ENCODE measurements around the gene AP4B1. TPM values are rescaled to one million over a fixed set of nuclear protein-coding genes. Genes with fewer than 3 reads are reported as not detected.

AP4B1 gene
- total RNA-seq, 1 donor from 2014 or later = 12.6 TPM

DNA sequence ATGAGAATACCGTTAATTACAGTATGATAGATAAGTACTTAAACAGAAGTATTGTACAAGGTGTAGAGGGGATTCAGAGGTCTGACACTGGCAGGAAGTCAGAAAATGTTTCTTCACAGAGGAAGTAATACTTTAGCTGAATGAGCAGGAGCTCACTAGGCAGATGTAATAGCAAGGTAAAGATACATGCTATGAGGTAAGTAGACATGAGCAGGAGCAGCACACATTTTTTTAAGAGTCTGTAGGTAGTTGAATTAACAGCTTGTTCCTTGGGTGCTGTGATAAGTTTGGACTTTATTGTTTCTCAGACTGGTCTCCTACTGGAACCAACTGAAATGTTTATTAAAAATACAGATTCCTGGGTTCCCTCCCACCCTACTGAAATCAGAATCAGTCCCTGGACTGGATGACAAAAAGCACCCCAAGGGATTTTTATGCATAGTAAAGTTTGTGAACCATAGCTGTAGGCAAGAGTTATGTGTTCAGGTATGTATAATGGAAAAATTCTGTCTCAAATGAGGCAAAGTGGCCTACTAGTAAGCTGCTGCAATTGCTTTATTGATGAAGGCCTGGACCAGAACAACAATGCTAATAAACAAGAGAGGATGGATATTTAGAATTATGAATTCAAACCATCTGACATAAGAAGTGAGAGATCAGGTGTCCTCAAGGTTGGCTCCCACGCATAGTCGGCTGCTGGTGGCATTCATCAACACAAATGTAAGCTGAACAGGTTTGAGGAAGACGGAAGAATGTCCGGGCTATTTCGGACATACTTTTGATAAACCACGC, 902 bp downstream of the AP4B1 start:
- intact Hi-C loops (cut with DNase I) = loop anchor here (1.0 to 5.0 kb wide), 3 partner anchors 44 to 87 kb away; no protein-coding TSS in a partner anchor
- no peak for DNase-seq (ENCODE audit: low spot score)

DNA sequence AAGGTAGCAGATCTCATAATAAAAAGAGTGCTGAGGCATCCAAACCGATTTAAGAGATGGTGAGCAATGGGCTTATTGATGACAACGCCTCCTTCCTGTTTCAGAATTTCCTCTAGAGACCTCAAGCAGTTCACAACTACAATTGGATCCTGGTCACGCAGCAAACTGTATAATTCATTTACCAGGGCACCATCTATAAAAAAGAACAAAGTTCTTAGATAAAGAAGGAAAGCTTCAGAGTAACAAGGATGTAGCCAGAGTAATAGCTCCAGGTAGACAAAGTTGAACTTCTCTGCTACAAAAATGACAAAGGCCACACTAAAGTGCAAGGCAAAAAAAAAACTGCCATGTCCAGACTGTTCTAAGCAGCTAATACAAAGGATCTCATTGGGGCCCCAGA, 3.4 kb downstream of the AP4B1 start:
- DNase-seq (ENCODE audit: low spot score) = no peak
- intact Hi-C loops (cut with DNase I) = loop anchor here (5.0 kb wide), 2 partner anchors 46 to 64 kb away; no protein-coding TSS in a partner anchor

DNA sequence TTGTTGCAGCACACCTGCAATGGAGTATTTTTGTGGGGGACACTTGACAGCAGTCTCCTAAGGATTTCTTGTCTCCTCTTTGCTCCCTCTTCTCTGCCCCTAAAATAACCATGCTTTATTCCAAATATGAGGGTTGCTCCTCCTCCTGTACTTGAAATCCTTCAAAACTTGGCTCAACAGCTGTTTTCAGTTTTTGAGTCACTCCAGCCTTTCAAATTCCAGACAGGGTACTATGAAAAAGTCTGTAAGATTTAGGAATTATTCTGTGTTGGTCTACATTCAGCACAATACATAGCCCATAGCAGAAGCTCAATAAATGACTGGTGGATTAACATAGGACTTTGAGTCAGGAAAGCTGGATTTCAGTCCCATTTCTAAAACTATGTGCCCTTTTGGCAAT, 5.5 kb downstream of the AP4B1 start:
- no peak for DNase-seq (ENCODE audit: low spot score)
- intact Hi-C loops (cut with DNase I) = no loop called here

GRCh38 chr1:113898241-113898814, 6.3 kb downstream of the AP4B1 start:
- no peak for DNase-seq (ENCODE audit: low spot score)
- intact Hi-C loops (cut with DNase I) = no loop called here

DNA sequence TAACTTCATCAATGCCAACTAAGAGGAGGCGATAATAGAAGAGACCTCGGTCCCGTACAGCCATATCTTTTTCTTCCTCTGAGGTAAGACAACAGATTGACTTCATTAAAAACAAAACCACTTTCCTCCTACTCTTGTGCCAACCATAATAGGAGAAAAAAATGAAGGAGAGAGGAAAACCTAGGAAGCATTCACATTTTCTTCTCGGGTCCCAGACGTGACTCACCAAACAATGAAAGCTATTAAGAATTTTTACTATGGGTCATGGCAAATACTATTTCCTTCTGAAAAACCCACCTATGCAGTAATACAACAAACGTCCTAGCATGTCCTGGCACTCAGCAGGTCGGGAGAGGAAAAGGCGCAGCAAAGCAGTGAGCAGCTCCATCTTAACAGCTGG, 8.6 kb downstream of the AP4B1 start:
- DNase-seq (ENCODE audit: low spot score) = no peak

DNA sequence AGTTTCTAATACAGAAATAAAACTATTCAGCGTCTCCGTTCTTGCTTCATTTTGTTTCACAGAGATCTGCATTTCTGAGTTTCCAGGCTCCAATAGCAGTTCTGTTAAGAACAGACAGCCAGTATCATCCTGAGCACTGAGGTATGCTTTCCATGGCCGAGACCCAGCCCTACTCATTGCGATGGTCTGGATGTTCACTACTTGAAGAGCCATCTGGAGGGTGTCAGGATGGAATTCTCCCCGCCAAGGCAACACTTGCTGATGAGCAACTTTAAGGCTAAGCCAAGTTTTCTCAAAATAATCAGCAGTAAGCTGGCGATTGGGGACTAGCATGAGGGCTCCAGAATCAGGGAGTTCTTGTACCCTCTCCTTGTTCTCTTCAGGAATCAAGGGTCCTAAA, 9.5 kb downstream of the AP4B1 start:
- no peak for DNase-seq (ENCODE audit: low spot score)
- intact Hi-C loops (cut with DNase I) = no loop called here

More for the DNA sequence above, 8.6 kb downstream of the AP4B1 start:
- intact Hi-C loops (cut with DNase I) = no loop called here

DNA sequence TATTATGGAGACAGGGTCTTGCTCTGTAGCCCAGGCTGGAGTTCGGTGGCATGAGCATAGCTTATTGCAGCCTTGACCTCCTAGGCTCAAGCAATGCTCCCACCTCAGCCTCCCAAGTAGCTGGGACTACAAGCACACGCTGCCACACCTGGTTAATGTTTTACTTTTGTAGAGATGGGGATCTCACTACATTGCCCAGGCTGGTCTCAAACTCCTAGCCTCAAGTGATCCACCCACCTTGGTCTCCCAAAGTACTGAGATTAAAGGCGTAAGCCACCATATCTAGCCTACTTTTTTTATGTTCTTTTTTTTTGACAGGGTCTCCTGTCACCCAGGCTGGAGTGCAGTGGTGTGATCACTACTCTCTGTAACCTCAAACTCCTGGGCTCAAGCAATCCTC, 11.3 kb downstream of the AP4B1 start:
- intact Hi-C loops (cut with DNase I) = no loop called here
- no peak for DNase-seq (ENCODE audit: low spot score)

DNA sequence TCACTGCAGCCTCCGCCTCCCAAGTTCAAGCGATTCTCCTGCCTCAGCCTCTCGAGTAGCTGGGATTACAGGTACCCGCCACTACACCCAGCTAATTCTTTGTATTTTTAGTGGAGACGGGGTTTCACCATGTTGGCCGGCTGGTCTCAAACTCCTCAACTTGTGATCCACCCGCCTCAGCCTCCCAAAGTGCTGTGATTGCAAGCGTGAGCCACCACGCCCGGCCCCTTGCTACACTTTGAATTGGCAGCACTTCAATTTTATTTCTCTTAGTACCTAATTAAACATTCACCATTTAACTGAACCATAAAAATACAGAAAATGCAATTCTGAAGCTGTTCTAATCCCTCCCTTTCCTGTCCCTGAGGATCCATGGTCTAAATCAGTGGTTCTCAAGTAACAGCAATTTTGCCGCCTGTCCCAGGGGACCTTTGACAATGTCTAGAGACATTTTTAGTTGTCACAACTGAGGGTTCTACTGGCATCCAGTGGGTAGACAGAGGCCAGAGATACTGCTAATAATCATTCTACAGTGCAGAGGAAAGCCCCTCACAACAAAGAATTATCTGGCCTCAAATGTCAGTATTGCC, 12.9 kb downstream of the AP4B1 start:
- intact Hi-C loops (cut with DNase I) = no loop called here
- no peak for DNase-seq (ENCODE audit: low spot score)

DNA sequence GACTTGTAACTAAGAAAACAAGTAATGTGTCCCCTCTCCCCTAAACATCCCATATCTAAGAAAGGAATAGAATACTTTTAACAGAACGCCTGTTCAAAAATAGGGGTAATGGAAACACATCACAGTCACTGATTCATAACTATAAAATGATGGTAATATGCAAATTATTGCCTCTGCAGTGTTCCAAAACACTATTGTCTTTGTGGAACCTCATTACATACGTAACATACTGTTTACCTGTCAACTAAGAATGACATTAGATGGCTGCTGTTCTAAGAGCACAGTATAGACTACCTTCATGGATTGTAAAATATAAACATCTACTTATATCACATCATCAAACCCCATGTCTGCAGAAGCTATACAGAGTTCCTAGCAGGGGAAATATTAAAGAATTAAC, 13.8 kb downstream of the AP4B1 start:
- DNase-seq (ENCODE audit: low spot score) = no peak
- intact Hi-C loops (cut with DNase I) = no loop called here

- DNase-seq (ENCODE audit: low spot score) = no peak
- intact Hi-C loops (cut with DNase I) = no loop called here
Observed at GRCh38 chr1:113887402-113888175, 17.0 kb downstream of the AP4B1 start, which contains the start of gene BCL2L15. Gene BCL2L15 (minus strand): TSS chr1:113887581. CDS start chr1:113887375, 206 bp downstream.

GRCh38 chr1:113886417-113887401, 17.9 kb downstream of the AP4B1 start:
- DNase-seq (ENCODE audit: low spot score) = no peak
- intact Hi-C loops (cut with DNase I) = no loop called here

GRCh38 chr1:113881661-113882060, 22.9 kb downstream of the AP4B1 start:
- DNase-seq (ENCODE audit: low spot score) = no peak
- intact Hi-C loops (cut with DNase I) = no loop called here

GRCh38 chr1:113879739-113880038, 24.9 kb downstream of the AP4B1 start:
- no peak for DNase-seq (ENCODE audit: low spot score)
- intact Hi-C loops (cut with DNase I) = no loop called here

- intact Hi-C loops (cut with DNase I) = no loop called here
- DNase-seq (ENCODE audit: low spot score) = no peak
Observed at GRCh38 chr1:113876176-113876575, 28.4 kb downstream of the AP4B1 start.

GRCh38 chr1:113875714-113876113, 28.9 kb downstream of the AP4B1 start:
- no peak for DNase-seq (ENCODE audit: low spot score)
- intact Hi-C loops (cut with DNase I) = no loop called here

DNA sequence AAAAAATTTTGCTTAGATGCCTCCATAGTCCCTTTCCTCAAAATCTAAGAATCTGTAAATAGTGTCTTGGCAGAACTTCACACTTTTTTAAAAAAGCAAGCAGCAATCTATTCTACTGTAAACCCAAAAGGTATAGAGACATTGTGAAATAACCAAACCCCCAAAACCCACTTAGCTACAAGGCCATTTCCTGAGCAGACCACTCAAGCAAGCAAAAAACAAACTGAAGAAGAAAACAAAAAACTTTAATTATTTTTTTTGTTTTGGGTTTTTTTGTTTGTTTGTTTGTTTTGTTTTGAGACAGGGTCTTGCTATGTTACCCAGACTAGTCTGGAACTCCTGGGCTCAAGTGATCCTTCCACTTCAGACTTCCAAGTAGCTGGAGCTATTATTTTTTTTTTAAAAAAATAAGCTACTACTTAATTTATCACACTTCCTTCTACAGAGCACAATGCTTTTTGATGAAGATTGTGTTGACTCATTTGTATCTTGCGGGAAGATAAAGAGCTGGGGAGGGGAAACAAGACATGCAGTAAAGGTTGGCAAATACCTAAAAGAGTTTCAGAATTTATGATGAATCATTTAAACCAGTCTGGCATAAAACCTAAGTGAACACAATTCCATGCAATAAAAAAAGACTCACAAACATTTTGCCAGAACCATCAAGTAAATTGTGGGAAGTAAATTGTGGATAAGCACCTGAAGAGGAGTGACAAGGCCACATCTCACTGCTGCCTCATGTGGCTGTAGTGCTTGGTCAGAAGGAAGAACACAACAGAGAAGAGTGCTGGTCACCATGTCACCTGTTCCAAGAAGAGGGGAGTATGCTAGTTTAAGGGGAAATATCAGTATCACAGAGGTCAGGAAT, 30.4 kb downstream of the AP4B1 start:
- DNase-seq (ENCODE audit: low spot score) = no peak
- intact Hi-C loops (cut with DNase I) = no loop called here

DNA sequence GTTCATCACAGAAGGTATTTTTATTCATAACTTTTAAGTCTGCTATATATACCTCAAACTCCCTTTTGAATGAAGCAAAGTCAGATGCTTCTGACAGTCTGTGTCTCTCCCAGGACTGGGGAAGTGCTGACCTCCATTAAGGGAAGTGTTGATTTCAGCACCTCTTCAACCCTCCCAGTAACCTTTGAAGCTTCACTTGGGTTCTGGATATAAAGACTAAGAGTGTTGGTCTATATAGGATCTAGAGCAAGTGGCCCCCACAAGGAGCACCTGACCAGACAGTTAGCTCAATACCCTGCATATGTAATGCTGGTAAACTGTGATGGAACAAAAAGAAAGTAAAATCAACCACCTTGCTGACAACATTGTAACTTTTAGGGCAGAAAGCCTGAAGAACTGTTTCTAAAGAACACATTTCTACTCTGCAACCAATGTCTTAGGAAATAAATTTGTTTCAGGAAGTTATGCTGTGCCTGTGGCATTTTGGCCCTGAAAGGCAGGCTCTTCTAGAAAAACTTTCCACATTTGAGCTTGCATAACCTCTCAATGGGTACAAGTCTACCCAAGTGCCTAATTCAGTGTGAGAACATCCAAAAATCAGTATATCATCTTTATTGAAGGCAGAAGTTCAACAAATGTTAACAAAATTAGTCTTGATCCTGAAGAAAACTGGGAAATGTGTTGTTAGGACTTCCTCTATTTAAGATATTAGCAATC, 32.2 kb downstream of the AP4B1 start:
- intact Hi-C loops (cut with DNase I) = no loop called here
- no peak for DNase-seq (ENCODE audit: low spot score)

All from cardiac septum (tissue), 1 donor.